Transverse colon (tissue), 4 donors: ENCODE results near the gene MOB3C. TPM values are rescaled to one million over a fixed set of nuclear protein-coding genes. Genes with fewer than 3 reads are reported as not detected.

Experiments used
- DNase-seq: peaks from one replicate; pipeline ENCODE4 v3.0.0-alpha.2; 2019
- H3K27ac ChIP-seq, 4 donors: fragments of 200-600 bp; sonication (generic); 2 replicates each; pipeline ENCODE4 v1.5.1; 2016 to 2018; ENCODE audit warnings: inconsistent platforms in 4 of 4
- H3K27me3 ChIP-seq: fragments of 200-600 bp; sonication (generic); 2 replicates; pipeline ENCODE4 v1.5.1; 2017; ENCODE audit warnings: inconsistent platforms
- H3K36me3 ChIP-seq, 4 donors: fragments of 200-600 bp; sonication (generic); 2 replicates each; pipeline ENCODE4 v1.5.1; 2017 to 2019; ENCODE audit warnings: inconsistent platforms in 4 of 4
- H3K4me1 ChIP-seq, 4 donors: fragments of 200-600 bp; sonication (generic); 2 replicates each; pipeline ENCODE4 v1.5.1; 2017 to 2020; ENCODE audit warnings: inconsistent platforms in 4 of 4
- H3K4me3 ChIP-seq, 4 donors: fragments of 200-600 bp; sonication (generic); 1 replicate in 1 of 4; 2 replicates in 3 of 4; pipeline versions ENCODE4 v1.5.1 to v1.6.1; 2017 to 2019; ENCODE audit warnings: inconsistent platforms in 4 of 4
- H3K9me3 ChIP-seq, 2 donors: fragments of 200-600 bp; sonication (generic); 2 replicates each; pipeline ENCODE4 v1.5.1; 2017 to 2019; ENCODE audit warnings: inconsistent platforms in 2 of 2
- EP300 ChIP-seq: sonication (generic); formaldehyde crosslinking; IDR thresholded peaks from one replicate; pipeline ENCODE4 v1.6.1; 2017; ENCODE audit warnings: antibody characterized with exemption, low read depth
- POLR2A ChIP-seq: fragments of 450-650 bp; IDR thresholded peaks from one replicate; pipeline ENCODE4 v1.6.1; 2016; ENCODE audit warnings: antibody characterized with exemption, mild to moderate bottlenecking, moderate library complexity
- POLR2AphosphoS5 ChIP-seq, 3 donors: sonication (generic); formaldehyde crosslinking; IDR thresholded peaks; one replicate each; pipeline ENCODE4 v1.6.1; 2016; ENCODE audit warnings: antibody characterized with exemption in 3 of 3
- WGBS, 2 donors: methylation state at CpG; one replicate each; pipeline ENCODE4 v1.1.5; 2018; ENCODE audit warnings: low coverage in 1 of 2; 5-methylcytosine and 5-hydroxymethylcytosine counted together
- in situ Hi-C, 4 donors: fragments of 200-750 bp; cut with MboI; loops; one replicate each; pipeline versions ENCODE4 v1.15.0 to v1.15.1; 2017; ENCODE audit warnings: low sequenced_read_pairs in 3 of 4, low pct_ligation_motif_present in 1 of 4, low pct_unique_long_range_greater_than_20kb in 1 of 4
- intact Hi-C: fragments of 100-400 bp; cut with DNase I; formaldehyde crosslinking; loops from one replicate; pipeline ENCODE4 v1.15.1; 2023; ENCODE audit warnings: low total_unique reads
- total RNA-seq, 4 donors: library from RNA; depleted of rRNA; stranded (reverse); fragments of >200 nt; gene quantifications; one replicate each; pipeline ENCODE4 v1.1.0, GENCODE V29; 2016
- TF ChIP-seq, protein P1 (sequence below), 5 experiments: fragments of 200-600 bp in 3 of 5; fragments of 450-650 bp in 2 of 5; sonication (generic) in 3 of 5; IDR thresholded peaks; 1 replicate in 2 of 5; 2 replicates in 3 of 5; pipeline ENCODE4 v1.5.1; 2016 to 2017; ENCODE audit warnings: antibody characterized with exemption in 5 of 5, inconsistent platforms in 3 of 5, mild to moderate bottlenecking in 2 of 5, moderate library complexity in 1 of 5

The MOB3C gene
- total RNA-seq, 4 donors from 2014 or later: 12.9 to 20.6 (median 14.8) TPM

DNA sequence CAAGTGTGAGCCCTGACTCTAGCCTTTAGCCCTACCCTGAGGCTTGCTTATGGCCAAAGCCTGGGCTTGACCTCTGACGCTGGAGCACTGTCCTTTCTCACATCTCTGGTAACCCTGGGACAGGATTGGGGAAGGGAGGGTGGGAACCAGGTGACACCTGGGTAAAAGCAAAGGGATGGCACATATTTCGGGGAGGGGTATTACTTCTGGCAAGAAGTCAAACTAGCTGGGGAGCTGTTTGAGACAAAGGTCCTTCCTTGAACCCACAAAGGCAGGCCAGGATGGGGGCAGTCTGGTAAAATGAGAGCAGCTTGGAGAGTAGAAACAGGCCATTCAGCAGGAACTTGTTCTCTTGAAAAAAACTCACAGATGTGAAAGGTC is 2.0 kb downstream of the MOB3C start:
- intact Hi-C loops: no loop called here
- no peaks in the 10 kb centered on the region for H3K27me3 ChIP-seq
- in situ Hi-C loops: loop anchor here in 2 of 4 donors (10.0 kb wide), 2 partner anchors 100 to 110 kb away; partner anchors contain the start of gene EFCAB14 (in 1 of the 2)
- TF ChIP-seq EP300 (no peak), POLR2AphosphoS5 (IDR thresholded peaks at IDR 0.05) (no peak), POLR2A (no peak)
- TF ChIP-seq, protein P1, sequence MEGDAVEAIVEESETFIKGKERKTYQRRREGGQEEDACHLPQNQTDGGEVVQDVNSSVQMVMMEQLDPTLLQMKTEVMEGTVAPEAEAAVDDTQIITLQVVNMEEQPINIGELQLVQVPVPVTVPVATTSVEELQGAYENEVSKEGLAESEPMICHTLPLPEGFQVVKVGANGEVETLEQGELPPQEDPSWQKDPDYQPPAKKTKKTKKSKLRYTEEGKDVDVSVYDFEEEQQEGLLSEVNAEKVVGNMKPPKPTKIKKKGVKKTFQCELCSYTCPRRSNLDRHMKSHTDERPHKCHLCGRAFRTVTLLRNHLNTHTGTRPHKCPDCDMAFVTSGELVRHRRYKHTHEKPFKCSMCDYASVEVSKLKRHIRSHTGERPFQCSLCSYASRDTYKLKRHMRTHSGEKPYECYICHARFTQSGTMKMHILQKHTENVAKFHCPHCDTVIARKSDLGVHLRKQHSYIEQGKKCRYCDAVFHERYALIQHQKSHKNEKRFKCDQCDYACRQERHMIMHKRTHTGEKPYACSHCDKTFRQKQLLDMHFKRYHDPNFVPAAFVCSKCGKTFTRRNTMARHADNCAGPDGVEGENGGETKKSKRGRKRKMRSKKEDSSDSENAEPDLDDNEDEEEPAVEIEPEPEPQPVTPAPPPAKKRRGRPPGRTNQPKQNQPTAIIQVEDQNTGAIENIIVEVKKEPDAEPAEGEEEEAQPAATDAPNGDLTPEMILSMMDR (IDR thresholded peaks at IDR 0.05): no peak
- no peaks in the 10 kb centered on the region for H3K9me3 ChIP-seq
- H3K4me1 ChIP-seq: peaks cover 31 to 53% (median 47%) of the 10 kb centered on the region in 4 donors
- H3K36me3 ChIP-seq: no peaks in the 10 kb centered on the region
- 89 to 100% methylated on average over 1 to 2 of the region's 2 CpGs for WGBS, 2 donors
- H3K4me3 ChIP-seq: no peak overlapping the region
- DNase-seq: no peak
- H3K27ac ChIP-seq: peak overlapping the region; percentile 47 to 97 (median 90)

DNA sequence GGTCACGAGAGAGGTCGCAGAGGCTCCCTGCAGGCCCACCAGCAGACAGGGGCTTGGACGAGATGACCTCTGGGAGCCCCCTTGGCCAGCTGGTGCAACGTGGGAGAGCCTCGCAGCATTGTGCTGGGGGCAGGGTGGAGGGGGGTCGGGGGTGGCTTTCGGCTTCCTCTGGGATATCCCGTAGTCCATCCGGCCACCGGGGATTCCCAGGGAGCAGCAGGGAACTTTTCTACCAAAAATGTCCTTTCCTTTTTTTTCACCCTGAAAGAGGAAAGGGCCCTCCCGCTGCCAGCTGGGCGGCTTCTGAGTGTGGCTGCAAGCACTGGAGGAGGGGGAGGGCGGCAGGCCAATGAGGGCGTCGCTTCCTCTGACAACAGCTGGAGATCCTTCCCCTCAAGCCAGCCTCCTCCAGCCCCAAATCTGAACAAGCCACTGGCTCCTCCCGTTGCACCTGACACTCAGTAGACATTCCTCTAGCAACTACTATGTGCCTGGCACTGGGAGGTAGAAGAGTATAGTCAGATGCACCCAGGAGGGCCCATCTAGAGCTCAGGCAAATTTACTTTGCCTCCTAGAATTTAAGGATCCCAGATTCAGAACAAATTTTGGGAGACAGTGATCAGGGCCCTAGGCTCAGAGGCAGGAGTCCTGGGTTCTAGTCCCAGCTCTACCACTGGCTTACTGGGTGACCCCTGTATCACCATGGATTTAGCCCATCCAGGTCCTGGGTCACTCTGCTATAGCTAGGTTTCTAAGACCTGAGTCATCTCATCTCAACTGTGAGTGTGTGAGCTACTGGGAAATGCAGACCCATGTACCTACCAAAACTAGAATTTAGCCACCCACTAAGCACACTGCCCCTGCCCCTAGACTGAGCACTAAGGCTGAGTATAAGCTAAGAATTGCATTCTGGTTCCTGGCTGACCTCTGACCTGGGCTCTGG is 2.7 kb downstream of the MOB3C start:
- TF ChIP-seq POLR2A: no peak
- TF ChIP-seq, protein P1 (IDR thresholded peaks at IDR 0.05): no peak
- TF ChIP-seq EP300: no peak
- TF ChIP-seq POLR2AphosphoS5 (IDR thresholded peaks at IDR 0.05): peak in 1 of 3 donors; percentile 20
- peaks cover 31 to 53% (median 47%) of the 10 kb centered on the region in 4 donors for H3K4me1 ChIP-seq
- WGBS, 2 donors: 27% methylated on average over 16 of the region's 16 CpGs; no CpG with 5 or more reads in 1 of the 2 donors
- no peaks in the 10 kb centered on the region for H3K9me3 ChIP-seq
- in situ Hi-C loops: loop anchor here in 2 of 4 donors (10.0 kb wide), 2 partner anchors 101 to 111 kb away; partner anchors contain the start of gene EFCAB14 (in 1 of the 2)
- no peaks in the 10 kb centered on the region for H3K27me3 ChIP-seq
- no peaks in the 10 kb centered on the region for H3K36me3 ChIP-seq
- peak overlapping the region in 2 of 4 donors; percentile 3 to 32 for H3K4me3 ChIP-seq
- intact Hi-C loops: no loop called here
- H3K27ac ChIP-seq: peak overlapping the region; percentile 47 to 97 (median 90)
- peak; percentile 81 for DNase-seq

DNA sequence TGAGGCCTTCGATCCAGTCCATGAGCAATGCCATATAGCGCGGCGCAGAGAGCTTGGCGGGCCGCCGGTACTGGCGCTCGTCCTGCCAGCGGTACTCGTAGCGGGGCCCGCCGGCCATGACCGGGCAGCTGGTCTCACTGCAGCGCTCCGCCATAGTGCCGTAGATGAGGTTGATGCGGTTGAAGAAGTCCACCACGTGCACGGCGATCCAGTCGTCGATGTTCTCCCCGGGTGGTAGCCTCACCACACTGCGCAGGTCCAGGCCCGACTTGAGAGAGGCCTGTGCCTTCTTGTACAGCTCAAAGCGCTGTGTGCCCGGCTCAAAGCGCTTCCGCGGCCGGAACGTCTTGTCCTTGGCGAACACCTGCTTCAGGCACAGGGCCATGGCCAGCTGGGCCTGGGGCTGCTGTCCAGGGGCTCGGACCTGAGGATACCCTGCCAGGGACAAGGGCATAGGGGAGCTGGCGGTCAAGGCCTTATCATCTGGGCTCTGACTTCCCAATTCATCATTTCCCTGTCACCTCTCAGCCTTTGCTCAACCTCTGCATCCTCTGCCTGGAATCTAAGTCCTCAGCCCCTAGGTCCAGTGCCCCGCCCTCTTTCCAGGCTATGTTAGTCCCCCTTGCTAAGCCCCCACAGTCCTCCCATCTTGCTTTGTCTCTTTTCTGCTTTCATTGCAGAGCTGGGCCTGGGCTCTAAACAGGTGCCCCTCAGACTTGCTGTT is 3.5 kb downstream of the MOB3C start:
- DNase-seq: no peak
- H3K9me3 ChIP-seq: no peaks in the 10 kb centered on the region

More for the DNA sequence above, 3.5 kb downstream of the MOB3C start:
- Histone ChIP-seq H3K27me3 (no peaks in the 10 kb centered on the region), H3K36me3 (no peaks in the 10 kb centered on the region), H3K4me1 (peaks cover 31 to 53% (median 47%) of the 10 kb centered on the region in 4 donors), H3K27ac (peak overlapping the region; percentile 31 to 90 (median 61)), H3K4me3 (peak overlapping the region in 2 of 4 donors; percentile 3 to 32)
- in situ Hi-C loops: loop anchor here in 2 of 4 donors (10.0 kb wide), 2 partner anchors 102 to 112 kb away; partner anchors contain the start of gene EFCAB14 (in 1 of the 2)
- intact Hi-C loops: no loop called here
- TF ChIP-seq EP300: no peak
- TF ChIP-seq, protein P1 (IDR thresholded peaks at IDR 0.05): no peak
- no peak for TF ChIP-seq POLR2A
- TF ChIP-seq POLR2AphosphoS5 (IDR thresholded peaks at IDR 0.05): no peak
- WGBS, 2 donors: 95% methylated on average over 38 of the region's 38 CpGs; no CpG with 5 or more reads in 1 of the 2 donors
